Measurements from ENCODE around the gene FAM9C. TPM values are rescaled to one million over a fixed set of nuclear protein-coding genes. Genes with fewer than 3 reads are reported as not detected.

The FAM9C gene
- total RNA-seq, 1 donor from 2014 or later = not detected

GRCh38 chrX:13043138-13043537 is 1.3 kb downstream of the FAM9C start:
- H3K27me3 Mint-ChIP-seq (ENCODE audit: unreplicated experiment) = no peaks in the 10 kb centered on the region
- no peak overlapping the region for H3K4me3 Mint-ChIP-seq (ENCODE audit: unreplicated experiment)
- peaks cover 15% of the 10 kb centered on the region for H3K9me3 Mint-ChIP-seq (ENCODE audit: unreplicated experiment)
- no peaks in the 10 kb centered on the region for H3K36me3 Mint-ChIP-seq (ENCODE audit: unreplicated experiment)
- DNase-seq (ENCODE audit: extremely low spot score, unreplicated experiment) = no peak
- no peak overlapping the region for H3K27ac Mint-ChIP-seq (ENCODE audit: unreplicated experiment)
- H3K4me1 Mint-ChIP-seq (ENCODE audit: unreplicated experiment) = peaks cover 7% of the 10 kb centered on the region
- TF ChIP-seq, protein P1, sequence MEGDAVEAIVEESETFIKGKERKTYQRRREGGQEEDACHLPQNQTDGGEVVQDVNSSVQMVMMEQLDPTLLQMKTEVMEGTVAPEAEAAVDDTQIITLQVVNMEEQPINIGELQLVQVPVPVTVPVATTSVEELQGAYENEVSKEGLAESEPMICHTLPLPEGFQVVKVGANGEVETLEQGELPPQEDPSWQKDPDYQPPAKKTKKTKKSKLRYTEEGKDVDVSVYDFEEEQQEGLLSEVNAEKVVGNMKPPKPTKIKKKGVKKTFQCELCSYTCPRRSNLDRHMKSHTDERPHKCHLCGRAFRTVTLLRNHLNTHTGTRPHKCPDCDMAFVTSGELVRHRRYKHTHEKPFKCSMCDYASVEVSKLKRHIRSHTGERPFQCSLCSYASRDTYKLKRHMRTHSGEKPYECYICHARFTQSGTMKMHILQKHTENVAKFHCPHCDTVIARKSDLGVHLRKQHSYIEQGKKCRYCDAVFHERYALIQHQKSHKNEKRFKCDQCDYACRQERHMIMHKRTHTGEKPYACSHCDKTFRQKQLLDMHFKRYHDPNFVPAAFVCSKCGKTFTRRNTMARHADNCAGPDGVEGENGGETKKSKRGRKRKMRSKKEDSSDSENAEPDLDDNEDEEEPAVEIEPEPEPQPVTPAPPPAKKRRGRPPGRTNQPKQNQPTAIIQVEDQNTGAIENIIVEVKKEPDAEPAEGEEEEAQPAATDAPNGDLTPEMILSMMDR (IDR thresholded peaks at IDR 0.05) = no peak

DNA sequence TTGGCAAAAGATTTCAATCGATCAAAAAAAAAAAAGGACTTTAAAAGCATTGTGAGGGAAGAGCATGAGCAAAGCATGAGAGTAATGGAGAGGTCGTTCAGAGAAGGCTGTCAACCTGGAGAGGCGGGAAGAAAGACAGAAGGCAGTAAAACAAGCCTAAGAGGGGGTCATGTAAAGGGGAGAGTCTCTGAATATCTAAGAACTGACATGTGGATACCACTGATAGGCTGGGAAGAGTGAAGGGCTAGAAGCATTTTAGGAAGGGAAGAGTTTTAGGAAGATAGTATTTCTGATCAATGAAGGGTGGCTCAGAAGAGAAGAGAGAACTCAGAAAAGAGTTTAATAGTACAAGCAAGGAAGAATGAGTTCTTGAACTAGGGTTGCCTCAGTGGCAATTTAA is 7.5 kb downstream of the FAM9C start:
- TF ChIP-seq, protein P1 (IDR thresholded peaks at IDR 0.05) = no peak
- Mint-ChIP-seq H3K27ac (ENCODE audit: unreplicated experiment) (no peak overlapping the region), H3K9me3 (ENCODE audit: unreplicated experiment) (peaks cover 20% of the 10 kb centered on the region), H3K27me3 (ENCODE audit: unreplicated experiment) (no peaks in the 10 kb centered on the region), H3K4me3 (ENCODE audit: unreplicated experiment) (no peak overlapping the region), H3K36me3 (ENCODE audit: unreplicated experiment) (no peaks in the 10 kb centered on the region), H3K4me1 (ENCODE audit: unreplicated experiment) (peaks cover 29% of the 10 kb centered on the region)
- no peak for DNase-seq (ENCODE audit: extremely low spot score, unreplicated experiment)

DNA sequence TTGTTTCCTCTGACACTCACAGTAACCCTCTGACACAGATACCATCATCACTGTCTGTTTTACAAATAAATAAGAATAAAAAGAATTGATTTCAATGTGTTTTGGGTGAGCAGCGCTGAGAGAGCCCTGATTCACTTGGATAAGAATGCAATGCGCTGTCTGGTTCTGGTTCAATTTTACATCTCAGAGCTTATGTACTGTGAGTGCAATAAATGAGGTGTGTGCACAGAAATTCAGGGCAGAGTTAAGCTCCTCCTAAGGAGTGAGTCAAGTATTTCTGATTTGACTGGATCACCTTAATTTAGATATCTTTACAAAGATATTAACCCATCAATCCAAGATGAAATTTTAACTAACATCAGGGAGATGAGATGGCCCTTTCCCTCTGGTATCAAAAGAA is 11.2 kb downstream of the FAM9C start:
- peaks cover 61% of the 10 kb centered on the region for H3K4me1 Mint-ChIP-seq (ENCODE audit: unreplicated experiment)
- H3K27ac Mint-ChIP-seq (ENCODE audit: unreplicated experiment) = no peak overlapping the region
- no peaks in the 10 kb centered on the region for H3K36me3 Mint-ChIP-seq (ENCODE audit: unreplicated experiment)
- TF ChIP-seq, protein P1 (IDR thresholded peaks at IDR 0.05) = no peak
- H3K27me3 Mint-ChIP-seq (ENCODE audit: unreplicated experiment) = no peaks in the 10 kb centered on the region
- H3K9me3 Mint-ChIP-seq (ENCODE audit: unreplicated experiment) = peaks cover 5% of the 10 kb centered on the region
- H3K4me3 Mint-ChIP-seq (ENCODE audit: unreplicated experiment) = no peak overlapping the region
- DNase-seq (ENCODE audit: extremely low spot score, unreplicated experiment) = no peak

DNA sequence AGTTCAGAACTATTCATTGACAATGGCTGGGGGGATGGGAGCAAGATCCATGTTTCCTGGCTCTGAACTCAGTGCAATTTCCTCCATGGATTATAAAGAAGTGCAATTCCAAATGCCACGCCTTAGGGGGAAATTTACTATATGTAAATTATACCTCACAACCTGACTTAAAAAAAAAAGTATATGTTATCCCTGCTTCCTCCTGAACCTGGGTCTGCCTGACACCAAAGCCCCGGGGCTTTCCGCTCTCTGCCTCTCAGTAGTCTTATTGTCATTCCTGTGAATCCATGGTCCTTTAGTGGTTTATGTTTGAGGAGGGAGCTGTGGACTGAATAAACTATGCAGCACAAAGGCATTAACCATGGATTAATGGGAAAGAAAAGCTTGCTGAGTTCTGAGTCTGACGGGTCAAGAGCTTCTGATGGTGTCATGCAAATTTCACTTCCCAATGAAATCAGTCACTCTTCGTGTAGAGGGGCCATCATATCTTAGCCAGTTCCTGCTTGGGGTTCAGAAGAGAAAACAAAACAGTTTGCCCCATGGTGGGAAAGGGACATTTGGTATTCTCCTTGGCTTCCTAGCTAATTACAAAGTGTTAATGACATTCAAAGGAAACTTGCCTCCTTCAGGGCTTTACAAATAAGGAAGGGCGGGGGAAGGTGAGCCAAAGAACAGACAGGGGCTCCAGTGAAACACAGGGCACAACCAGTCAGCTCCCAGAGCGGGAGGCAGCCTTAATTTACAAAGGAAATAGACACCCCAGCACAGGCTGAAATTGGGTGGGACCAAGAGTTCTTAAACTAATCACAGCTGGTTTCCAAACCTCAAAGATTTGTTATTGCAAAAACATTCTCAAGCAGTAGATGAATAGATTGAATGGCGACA is 14.3 kb downstream of the FAM9C start:
- no peaks in the 10 kb centered on the region for H3K9me3 Mint-ChIP-seq (ENCODE audit: unreplicated experiment)

DNA sequence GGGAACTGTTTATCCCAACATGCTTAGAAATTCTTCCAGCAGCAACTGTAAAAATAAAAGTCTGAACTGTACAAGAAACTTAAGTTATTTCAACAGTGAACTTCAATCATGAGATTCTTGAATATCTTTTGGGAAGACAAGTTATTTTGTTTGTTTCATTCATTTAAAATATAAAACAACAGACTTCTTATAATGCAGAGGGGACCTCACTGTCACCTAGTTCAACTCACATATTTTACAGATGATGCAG is 14.9 kb downstream of the FAM9C start:
- Mint-ChIP-seq H3K27ac (ENCODE audit: unreplicated experiment) (peak overlapping the region; percentile 90), H3K4me3 (ENCODE audit: unreplicated experiment) (no peak overlapping the region), H3K9me3 (ENCODE audit: unreplicated experiment) (no peaks in the 10 kb centered on the region), H3K36me3 (ENCODE audit: unreplicated experiment) (no peaks in the 10 kb centered on the region), H3K4me1 (ENCODE audit: unreplicated experiment) (peaks cover 51% of the 10 kb centered on the region), H3K27me3 (ENCODE audit: unreplicated experiment) (no peaks in the 10 kb centered on the region)
- no peak for DNase-seq (ENCODE audit: extremely low spot score, unreplicated experiment)
- TF ChIP-seq, protein P1 (IDR thresholded peaks at IDR 0.05) = no peak

More for the DNA sequence above, 14.3 kb downstream of the FAM9C start:
- H3K4me3 Mint-ChIP-seq (ENCODE audit: unreplicated experiment) = peak overlapping the region; percentile 29
- peaks cover 57% of the 10 kb centered on the region for H3K4me1 Mint-ChIP-seq (ENCODE audit: unreplicated experiment)
- TF ChIP-seq, protein P1 (IDR thresholded peaks at IDR 0.05) = no peak
- H3K27me3 Mint-ChIP-seq (ENCODE audit: unreplicated experiment) = no peaks in the 10 kb centered on the region
- no peaks in the 10 kb centered on the region for H3K36me3 Mint-ChIP-seq (ENCODE audit: unreplicated experiment)
- peak overlapping the region; percentile 90 for H3K27ac Mint-ChIP-seq (ENCODE audit: unreplicated experiment)
- DNase-seq (ENCODE audit: extremely low spot score, unreplicated experiment) = no peak

Data from osteocyte (in vitro differentiated cells).